H9 (cell line): ENCODE measurements around the gene SGSM2. TPM values are rescaled to one million over a fixed set of nuclear protein-coding genes. Genes with fewer than 3 reads are reported as not detected.

Source experiments
- DNase-seq: peaks from one replicate; pipeline ENCODE4 v3.0.0-alpha.2; 2017
- H2AFZ ChIP-seq: one replicate; pipeline ENCODE4 v1.6.1; 2013; ENCODE audit warnings: mild to moderate bottlenecking, low read length, control low read depth, moderate library complexity
- H2AK5ac ChIP-seq: 2 replicates; pipeline ENCODE4 v1.6.1; 2013; ENCODE audit warnings: low read length, control low read depth, mixed read lengths; ENCODE audit not compliant: insufficient read length
- H2BK120ac ChIP-seq: one replicate; pipeline ENCODE4 v1.6.1; 2013; ENCODE audit warnings: low read depth, mild to moderate bottlenecking, low read length, control low read depth, inconsistent platforms; ENCODE audit not compliant: poor library complexity, severe bottlenecking
- H2BK12ac ChIP-seq: 2 replicates; pipeline ENCODE4 v1.6.1; 2013; ENCODE audit warnings: low read length, control low read depth, mixed read lengths, low read depth; ENCODE audit not compliant: insufficient read length
- H2BK15ac ChIP-seq: 2 replicates; pipeline ENCODE4 v1.6.1; 2013; ENCODE audit warnings: low read depth, low read length, control low read depth
- H2BK20ac ChIP-seq: one replicate; pipeline ENCODE4 v1.6.1; 2013; ENCODE audit warnings: low read depth, mild to moderate bottlenecking, low read length, control low read depth, inconsistent platforms; ENCODE audit not compliant: poor library complexity, severe bottlenecking
- H2BK5ac ChIP-seq: 2 replicates; pipeline ENCODE4 v1.6.1; 2013; ENCODE audit warnings: low read length, control low read depth, mixed read lengths; ENCODE audit not compliant: insufficient read length
- H3K14ac ChIP-seq: 2 replicates; pipeline ENCODE4 v1.6.1; 2013; ENCODE audit warnings: low read length, control low read depth; ENCODE audit not compliant: insufficient read depth
- H3K18ac ChIP-seq: 2 replicates; pipeline ENCODE4 v1.6.1; 2013; ENCODE audit warnings: low read depth, mild to moderate bottlenecking, mixed read lengths, low read length, control low read depth; ENCODE audit not compliant: insufficient read length
- H3K23ac ChIP-seq: 2 replicates; pipeline ENCODE4 v1.6.1; 2013; ENCODE audit warnings: low read length, control low read depth, mixed read lengths, low read depth; ENCODE audit not compliant: insufficient read length
- H3K23me2 ChIP-seq: 2 replicates; pipeline ENCODE4 v1.6.1; 2013; ENCODE audit warnings: low read depth, mild to moderate bottlenecking, mixed read lengths, low read length, control low read depth; ENCODE audit not compliant: insufficient read length, poor library complexity, severe bottlenecking
- H3K27ac ChIP-seq: 2 replicates; pipeline ENCODE4 v1.5.1; 2013; ENCODE audit warnings: low read length, control low read depth, mixed read lengths, low read depth; ENCODE audit not compliant: insufficient read length
- H3K27me3 ChIP-seq: 2 replicates; pipeline ENCODE4 v1.6.1; 2013; ENCODE audit warnings: low read length, control low read depth, inconsistent platforms; ENCODE audit not compliant: insufficient read depth
- H3K4ac ChIP-seq: 2 replicates; pipeline ENCODE4 v1.6.1; 2013; ENCODE audit warnings: low read depth, mild to moderate bottlenecking, control low read depth, inconsistent platforms, low read length, moderate library complexity
- H3K4me1 ChIP-seq: 2 replicates; pipeline ENCODE4 v1.6.1; 2013; ENCODE audit warnings: low read length, control low read depth, inconsistent platforms; ENCODE audit not compliant: insufficient read depth
- H3K4me2 ChIP-seq: 2 replicates; pipeline ENCODE4 v1.6.1; 2013; ENCODE audit warnings: low read length, control low read depth, mixed read lengths; ENCODE audit not compliant: insufficient read length, insufficient read depth
- H3K56ac ChIP-seq: 2 replicates; pipeline ENCODE4 v1.6.1; 2013; ENCODE audit warnings: low read depth, mild to moderate bottlenecking, mixed read lengths, low read length, control low read depth; ENCODE audit not compliant: insufficient read length
- H3K79me1 ChIP-seq: 2 replicates; pipeline ENCODE4 v1.6.1; 2013; ENCODE audit warnings: low read depth, mild to moderate bottlenecking, moderate library complexity, low read length, control low read depth, inconsistent platforms; ENCODE audit not compliant: insufficient read depth, poor library complexity, severe bottlenecking
- H3K79me2 ChIP-seq: 2 replicates; pipeline ENCODE4 v1.6.1; 2013; ENCODE audit warnings: low read length, control low read depth, inconsistent platforms; ENCODE audit not compliant: insufficient read depth
- H3K9ac ChIP-seq: 2 replicates; pipeline ENCODE4 v1.6.1; 2013; ENCODE audit warnings: low read length, control low read depth, mixed read lengths; ENCODE audit not compliant: insufficient read length; ENCODE audit errors: extremely low read depth
- H3K9me3 ChIP-seq: one replicate; pipeline ENCODE4 v1.6.1; 2013; ENCODE audit warnings: low read depth, low read length, inconsistent platforms; ENCODE audit not compliant: control insufficient read depth
- H3T11ph ChIP-seq: one replicate; pipeline ENCODE4 v1.6.1; 2013; ENCODE audit warnings: mild to moderate bottlenecking, low read length, control low read depth, inconsistent platforms
- H4K20me1 ChIP-seq: one replicate; pipeline ENCODE4 v1.6.1; 2013; ENCODE audit not compliant: control insufficient read depth, insufficient read length, insufficient read depth
- H4K5ac ChIP-seq: 2 replicates; pipeline ENCODE4 v1.6.1; 2013; ENCODE audit warnings: low read depth, mild to moderate bottlenecking, mixed read lengths, low read length, control low read depth; ENCODE audit not compliant: insufficient read length
- H4K8ac ChIP-seq: replicated peaks from 2 replicates; pipeline ENCODE4 v1.6.1; 2013; ENCODE audit warnings: low read length, control low read depth, mixed read lengths, low read depth; ENCODE audit not compliant: insufficient read length
- H4K91ac ChIP-seq: 2 replicates; pipeline ENCODE4 v1.6.1; 2013; ENCODE audit warnings: low read depth, mild to moderate bottlenecking, moderate library complexity, mixed read lengths, low read length, control low read depth; ENCODE audit not compliant: insufficient read length
- H3K27ac Mint-ChIP-seq, 3 experiments: 2 replicates in 2 of 3; 3 replicates in 1 of 3; pipeline ENCODE4 v1.8.0; 2020 to 2021; ENCODE audit warnings: mixed read lengths in 3 of 3, mild to moderate bottlenecking in 1 of 3, moderate library complexity in 1 of 3
- H3K27me3 Mint-ChIP-seq: 2 replicates; pipeline ENCODE4 v1.8.0; 2021; ENCODE audit warnings: low read depth, mild to moderate bottlenecking, moderate library complexity, mixed read lengths
- H3K36me3 Mint-ChIP-seq, 3 experiments: 2 replicates in 2 of 3; 3 replicates in 1 of 3; pipeline ENCODE4 v1.8.0; 2020 to 2021; ENCODE audit warnings: low read depth in 3 of 3, mixed read lengths in 3 of 3; ENCODE audit not compliant: insufficient read depth in 1 of 3
- H3K4me1 Mint-ChIP-seq, 2 experiments: 2 replicates each; pipeline ENCODE4 v1.8.0; 2020; ENCODE audit warnings: mixed read lengths in 2 of 2
- H3K4me3 Mint-ChIP-seq, 2 experiments: 2 replicates in 1 of 2; 3 replicates in 1 of 2; pipeline ENCODE4 v1.8.0; 2020 to 2021; ENCODE audit warnings: mild to moderate bottlenecking in 2 of 2, mixed read lengths in 2 of 2, moderate library complexity in 1 of 2
- H3K9me3 Mint-ChIP-seq, 2 experiments: 2 replicates in 1 of 2; 3 replicates in 1 of 2; pipeline ENCODE4 v1.8.0; 2020; ENCODE audit warnings: mild to moderate bottlenecking in 2 of 2, mixed read lengths in 2 of 2, moderate library complexity in 1 of 2
- WGBS: extraction: QIAGEN DNeasy Blood & Tissue Kit; methylation state at CpG from one replicate; pipeline ENCODE4 v1.1.7; 2013; ENCODE audit warnings: missing lambda C conversion rate, low lambda C conversion rate, mixed read lengths; ENCODE audit not compliant: insufficient read length; ENCODE audit errors: extremely low coverage; 5-methylcytosine and 5-hydroxymethylcytosine counted together
- total RNA-seq: library from RNA; stranded (reverse); gene quantifications from 2 replicates; pipeline ENCODE4 v1.2.1, GENCODE V29; 2021
- TF ChIP-seq, protein P1 (sequence below): fragments of 200-600 bp; sonication (generic); conservative IDR thresholded peaks from 3 replicates; pipeline ENCODE4 v1.8.0; 2021; ENCODE audit warnings: antibody characterized with exemption, mild to moderate bottlenecking

The SGSM2 gene
- total RNA-seq, 1 experiment from 2014 or later, result 45.6 TPM

DNA sequence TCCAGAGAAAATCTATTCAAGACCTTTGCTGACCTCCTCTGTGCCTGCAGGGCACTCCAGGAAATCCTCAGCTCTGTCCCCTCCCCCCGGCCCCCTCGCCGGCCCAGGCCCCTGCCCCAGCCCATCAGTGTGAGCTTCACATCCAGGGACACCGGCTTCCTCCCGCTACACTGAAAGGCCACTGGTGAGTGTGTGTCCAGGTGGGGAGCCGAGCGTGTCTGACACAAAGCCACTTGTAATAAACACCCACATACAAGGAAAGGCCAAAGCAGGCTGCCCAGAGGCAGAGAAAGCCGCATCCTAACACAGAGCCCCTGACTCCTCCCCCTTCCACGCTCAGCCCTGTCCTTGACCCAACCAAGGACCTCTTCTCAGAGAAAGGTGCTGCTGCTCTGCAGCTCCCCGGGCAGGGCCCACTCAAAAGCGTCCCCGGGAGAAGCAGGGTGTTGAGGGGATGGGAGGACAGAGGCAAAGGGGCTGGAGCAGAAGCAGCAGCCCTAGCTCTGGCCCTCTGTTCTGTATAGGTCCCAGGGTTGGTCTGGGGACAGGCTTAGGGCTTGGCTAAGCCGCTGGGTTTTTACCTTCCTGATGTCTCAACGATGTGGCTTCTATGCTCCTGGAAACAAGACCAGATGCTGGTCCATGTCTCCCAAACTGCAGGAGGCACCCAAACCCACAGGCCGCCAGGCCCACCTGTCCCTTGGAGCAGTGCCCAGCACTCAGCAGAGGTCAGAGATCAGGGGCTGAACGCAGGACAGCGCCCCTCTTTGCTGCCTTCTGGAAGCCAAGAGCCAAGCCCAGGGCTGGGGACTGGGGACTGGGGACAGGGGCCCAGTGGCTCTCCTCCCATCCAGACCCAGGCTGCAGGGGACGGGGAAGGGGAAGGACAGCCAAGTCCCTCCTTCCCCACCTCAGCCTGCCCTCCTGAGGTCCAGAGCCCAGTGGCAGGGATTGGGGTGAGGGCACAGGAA is 48.2 kb downstream of the SGSM2 start:
- Mint-ChIP-seq H3K9me3 (no peaks in the 10 kb centered on the region), H3K4me1 (peaks cover 20 to 30% of the 10 kb centered on the region in 2 experiments), H3K4me3 (0 out of 5 replicates have a peak overlapping the region, but pooled peaks of 1 of the 2 experiments have one; percentile 9), H3K36me3 (peaks cover 5 to 32% (median 24%) of the 10 kb centered on the region in 3 experiments; a peak in 6 of 7 replicates), H3K27ac (peak overlapping the region in 1 of 3 experiments; percentile 39; a peak in 3 of 7 replicates), H3K27me3 (no peaks in the 10 kb centered on the region)
- Histone ChIP-seq H3K9ac (no peak overlapping the region), H2BK12ac (no peak overlapping the region), H3K18ac (no peak overlapping the region), H3K79me2 (no peaks in the 10 kb centered on the region), H3K9me3 (no peaks in the 10 kb centered on the region), H4K20me1 (no peaks in the 10 kb centered on the region), H2BK120ac (no peak overlapping the region), H3K23ac (no peak overlapping the region), H2AFZ (no peak overlapping the region), H2BK20ac (no peak overlapping the region), H2BK5ac (no peak overlapping the region), H3K4me1 (no peaks in the 10 kb centered on the region; the same call in 1 of the 2 replicates), H3K4me2 (no peak overlapping the region), H3T11ph (no peak overlapping the region), H3K4ac (no peak overlapping the region), H3K23me2 (no peaks in the 10 kb centered on the region), H3K79me1 (no peaks in the 10 kb centered on the region), H3K56ac (no peak overlapping the region), H3K14ac (no peak overlapping the region), H4K5ac (no peak overlapping the region), H2AK5ac (no peak overlapping the region), H2BK15ac (no peak overlapping the region), H4K8ac (no peak overlapping the region), H4K91ac (no peak overlapping the region), H3K27me3 (no peaks in the 10 kb centered on the region), H3K27ac (no peak overlapping the region)
- no CpG with 5 or more reads among the region's 18 CpGs for WGBS
- TF ChIP-seq, protein P1, sequence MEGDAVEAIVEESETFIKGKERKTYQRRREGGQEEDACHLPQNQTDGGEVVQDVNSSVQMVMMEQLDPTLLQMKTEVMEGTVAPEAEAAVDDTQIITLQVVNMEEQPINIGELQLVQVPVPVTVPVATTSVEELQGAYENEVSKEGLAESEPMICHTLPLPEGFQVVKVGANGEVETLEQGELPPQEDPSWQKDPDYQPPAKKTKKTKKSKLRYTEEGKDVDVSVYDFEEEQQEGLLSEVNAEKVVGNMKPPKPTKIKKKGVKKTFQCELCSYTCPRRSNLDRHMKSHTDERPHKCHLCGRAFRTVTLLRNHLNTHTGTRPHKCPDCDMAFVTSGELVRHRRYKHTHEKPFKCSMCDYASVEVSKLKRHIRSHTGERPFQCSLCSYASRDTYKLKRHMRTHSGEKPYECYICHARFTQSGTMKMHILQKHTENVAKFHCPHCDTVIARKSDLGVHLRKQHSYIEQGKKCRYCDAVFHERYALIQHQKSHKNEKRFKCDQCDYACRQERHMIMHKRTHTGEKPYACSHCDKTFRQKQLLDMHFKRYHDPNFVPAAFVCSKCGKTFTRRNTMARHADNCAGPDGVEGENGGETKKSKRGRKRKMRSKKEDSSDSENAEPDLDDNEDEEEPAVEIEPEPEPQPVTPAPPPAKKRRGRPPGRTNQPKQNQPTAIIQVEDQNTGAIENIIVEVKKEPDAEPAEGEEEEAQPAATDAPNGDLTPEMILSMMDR, result no peak
- no peak for DNase-seq
